GM21390 (cell line): ENCODE results near the gene VSIG2.

Experiments used
- ATAC-seq: cut with Tn5 transposase; IDR thresholded peaks from one replicate; pipeline ENCODE4 v1.9.1; 2021; ENCODE audit not compliant: unreplicated experiment

VSIG2 gene

GRCh38 chr11:124725719-124726105 lies 26.3 kb downstream of the VSIG2 start:
- peak; percentile 15 for ATAC-seq

DNA sequence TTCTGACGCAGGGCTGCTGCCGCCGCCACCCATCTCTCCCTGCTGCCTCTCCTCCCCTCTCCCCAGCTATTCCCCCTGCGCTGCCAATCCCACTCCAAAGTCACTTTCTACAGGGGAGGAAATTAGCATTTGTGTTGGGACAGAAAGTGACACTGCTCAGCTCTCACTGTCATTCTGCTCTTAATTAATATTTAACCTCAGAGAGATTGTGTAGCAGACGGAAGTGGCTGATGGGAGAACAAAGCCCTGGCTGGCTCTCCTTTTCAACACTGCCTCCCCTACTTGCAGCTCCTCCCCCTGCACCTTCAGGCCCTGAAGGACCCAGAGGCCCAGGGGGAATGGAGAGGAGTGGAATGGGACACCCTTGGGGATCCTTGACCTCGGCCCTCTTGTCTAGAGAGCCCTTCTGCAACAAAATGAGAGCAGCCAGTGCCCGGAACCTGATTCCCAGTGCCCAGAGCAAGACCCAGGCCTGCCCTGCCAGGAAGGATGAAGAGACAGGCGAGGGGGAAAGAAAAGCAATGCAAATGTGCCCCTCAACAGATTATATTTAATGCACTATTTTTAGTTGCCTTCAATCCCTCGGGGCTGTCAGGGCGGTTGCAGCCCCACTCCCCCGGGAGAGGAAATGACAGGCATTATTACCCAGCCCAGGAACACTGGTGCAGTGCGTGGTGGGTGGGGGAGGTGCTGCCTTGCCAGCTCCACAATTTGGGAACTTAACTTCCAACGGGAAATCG lies 26.9 kb downstream of the VSIG2 start:
- peak; percentile 96 for ATAC-seq

- ATAC-seq = no peak
Measured at GRCh38 chr11:124722176-124722575, 29.9 kb downstream of the VSIG2 start.

GRCh38 chr11:124719534-124719933 lies 32.5 kb downstream of the VSIG2 start:
- ATAC-seq = no peak

- ATAC-seq = no peak
Measured at GRCh38 chr11:124718801-124719200, 33.3 kb downstream of the VSIG2 start.

- peak; percentile 58 for ATAC-seq
Measured at GRCh38 chr11:124717786-124718651, 34.0 kb downstream of the VSIG2 start.

DNA sequence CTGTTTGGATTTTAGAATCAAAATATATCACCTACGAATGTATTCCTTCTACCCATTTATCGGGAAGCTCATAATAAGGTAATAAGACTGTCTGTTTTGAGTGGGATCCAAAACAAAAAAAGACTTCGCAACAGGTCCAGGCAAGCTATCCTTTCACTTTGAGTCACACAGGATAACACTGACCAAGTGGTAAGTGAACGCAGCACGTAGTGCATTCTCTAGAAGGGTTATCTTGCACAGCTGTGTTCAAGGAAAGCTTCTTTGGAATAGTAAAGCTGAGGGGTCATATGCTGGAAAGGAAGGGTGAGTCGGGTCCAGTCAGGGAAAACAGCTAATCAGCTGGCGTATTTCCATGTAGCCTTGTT lies 34.7 kb downstream of the VSIG2 start:
- ATAC-seq = peak; percentile 49

GRCh38 chr11:124716591-124716990 lies 35.5 kb downstream of the VSIG2 start:
- no peak for ATAC-seq

DNA sequence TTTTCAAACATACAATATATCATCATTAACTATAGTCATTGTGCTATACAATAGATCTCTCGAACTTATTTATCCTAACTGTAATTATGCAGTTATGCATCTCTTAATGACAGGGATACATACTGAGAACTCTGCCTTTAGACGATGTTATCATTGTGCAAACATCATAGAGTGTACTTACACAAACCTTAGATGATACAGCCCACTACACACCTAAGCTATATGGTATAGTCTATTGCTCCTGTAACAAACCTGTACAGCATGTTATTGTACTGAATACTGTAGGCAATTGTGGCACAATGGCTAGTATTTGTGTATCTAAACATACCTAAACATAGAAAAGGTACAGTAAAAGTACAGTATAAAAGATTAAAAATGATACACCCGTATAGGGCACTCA lies 39.7 kb downstream of the VSIG2 start:
- ATAC-seq = no peak

DNA sequence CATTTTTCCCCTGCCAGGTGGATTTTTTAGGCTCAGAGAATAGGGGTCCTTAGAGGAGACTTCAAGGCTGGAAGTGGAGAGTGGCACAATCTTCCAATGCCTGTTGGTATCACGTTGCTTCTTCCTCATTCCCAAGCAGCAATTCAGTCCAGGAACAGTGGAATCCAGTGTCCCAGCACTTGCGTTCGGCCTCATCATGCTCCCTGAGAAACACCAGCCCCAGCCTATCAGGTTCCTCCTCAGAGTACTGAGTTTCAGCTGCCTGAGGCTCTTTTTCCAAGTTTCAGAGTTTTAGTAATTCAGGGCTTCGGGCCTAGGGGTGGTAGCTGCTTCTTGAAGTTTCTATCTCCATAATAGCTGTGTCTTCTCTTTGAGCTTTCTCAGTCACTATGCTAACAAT lies 44.2 kb downstream of the VSIG2 start:
- no peak for ATAC-seq

GRCh38 chr11:124700028-124700427 lies 52.0 kb downstream of the VSIG2 start:
- no peak for ATAC-seq

DNA sequence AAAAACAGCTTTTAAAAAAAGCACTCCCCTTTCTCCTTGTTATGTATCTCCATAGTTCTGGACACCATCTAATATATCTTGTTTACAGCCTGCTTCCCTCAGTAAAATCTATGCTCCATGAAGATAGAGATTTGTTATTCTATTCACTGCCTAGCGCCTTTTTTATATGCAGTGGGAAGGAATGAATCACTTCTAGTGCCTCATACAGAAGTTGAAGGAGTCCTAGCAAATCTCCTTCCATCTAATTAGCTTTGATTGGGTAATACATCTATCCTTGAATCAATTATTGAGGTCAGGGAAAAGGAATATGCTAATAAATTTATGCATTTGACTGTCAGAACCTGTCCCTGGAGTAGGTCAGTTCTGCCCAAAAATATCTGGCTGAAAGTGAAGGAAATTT lies 52.5 kb downstream of the VSIG2 start:
- ATAC-seq = no peak
